PC-9 (cell line): ENCODE measurements around the gene TRIM3.

Source experiments
- CTCF ChIP-seq: fragments of 200-600 bp; sonication (generic); conservative IDR thresholded peaks from 2 replicates; pipeline ENCODE4 v1.6.1; 2017; ENCODE audit warnings: mixed run types, antibody characterized with exemption, mild to moderate bottlenecking, moderate library complexity
- EZH2 ChIP-seq: fragments of 200-600 bp; sonication (generic); IDR thresholded peaks from 2 replicates; pipeline ENCODE4 v1.8.0; 2017; ENCODE audit warnings: antibody characterized with exemption, low read depth

GRCh38 chr11:6437423-6437822 is 36.3 kb downstream of the TRIM3 start:
- TF ChIP-seq CTCF = no peak
- TF ChIP-seq EZH2 = no peak
